Anterior cingulate cortex (tissue), 58 donors: ENCODE data around the gene TMIE.

Experiments
- DNase-seq, 58 donors: peaks; one replicate each; lab custom pipeline; 2025; lab: John Stamatoyannopoulos, UW

TMIE gene

DNA sequence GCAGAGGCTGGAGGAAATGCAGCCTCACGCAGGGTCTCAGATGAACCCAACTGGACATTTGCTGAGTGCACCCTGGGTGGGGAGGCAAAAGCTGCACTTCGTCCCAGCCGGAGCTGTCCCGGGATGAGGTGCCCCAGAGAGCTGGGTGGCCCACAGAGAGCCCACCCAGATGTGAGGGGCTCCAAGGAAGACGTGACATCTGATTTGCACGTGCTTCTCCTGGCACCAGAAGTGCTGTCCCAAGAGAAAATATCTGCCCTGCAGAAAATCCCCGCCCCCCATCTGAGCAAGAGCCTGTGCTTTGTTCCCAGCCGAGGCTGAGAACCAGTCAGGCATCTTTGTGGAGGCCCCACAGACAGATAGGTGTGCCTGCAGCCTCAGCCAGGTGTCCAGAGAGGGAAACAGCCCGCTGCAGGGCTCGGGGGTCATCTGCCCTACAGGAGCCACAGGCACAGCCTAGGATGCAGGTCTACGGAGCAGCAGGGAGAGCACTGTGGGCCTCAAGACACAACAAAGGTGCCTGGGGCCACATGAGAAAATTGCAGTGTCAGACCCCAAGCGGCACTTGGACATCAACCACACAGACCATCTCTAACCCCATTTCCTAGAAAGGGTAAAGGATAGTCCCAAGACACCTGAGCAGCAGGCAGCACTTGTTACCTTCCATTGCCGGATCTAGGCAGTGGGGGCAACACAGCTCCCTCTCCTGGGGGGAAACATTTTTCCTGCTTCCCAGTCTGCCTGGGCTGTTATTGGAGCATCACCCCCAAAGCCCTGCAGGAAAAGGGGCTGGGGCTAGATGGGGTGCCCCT, 5.8 kb downstream of the TMIE start:
- no peak for DNase-seq

DNA sequence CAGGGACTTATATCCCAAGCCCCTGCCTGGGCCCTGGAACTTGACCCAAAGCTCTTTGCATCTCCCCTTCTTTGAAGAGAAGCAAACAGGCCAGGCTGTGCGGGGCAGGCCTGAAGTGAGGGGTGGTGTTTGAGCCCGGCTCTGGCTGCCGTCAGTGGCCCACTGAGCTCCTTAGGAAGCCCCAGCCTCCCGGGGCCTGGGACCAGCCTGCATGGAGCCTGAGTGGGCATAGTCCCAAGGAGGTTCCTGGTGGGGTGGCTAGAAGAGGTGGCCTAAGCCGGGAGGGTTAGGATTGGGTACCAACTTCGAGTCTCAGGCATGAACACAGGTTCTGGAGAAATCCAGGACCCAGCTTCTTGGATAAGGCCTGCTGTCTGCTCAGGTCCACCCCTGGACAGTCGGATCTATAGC, 6.4 kb downstream of the TMIE start:
- no peak for DNase-seq

DNA sequence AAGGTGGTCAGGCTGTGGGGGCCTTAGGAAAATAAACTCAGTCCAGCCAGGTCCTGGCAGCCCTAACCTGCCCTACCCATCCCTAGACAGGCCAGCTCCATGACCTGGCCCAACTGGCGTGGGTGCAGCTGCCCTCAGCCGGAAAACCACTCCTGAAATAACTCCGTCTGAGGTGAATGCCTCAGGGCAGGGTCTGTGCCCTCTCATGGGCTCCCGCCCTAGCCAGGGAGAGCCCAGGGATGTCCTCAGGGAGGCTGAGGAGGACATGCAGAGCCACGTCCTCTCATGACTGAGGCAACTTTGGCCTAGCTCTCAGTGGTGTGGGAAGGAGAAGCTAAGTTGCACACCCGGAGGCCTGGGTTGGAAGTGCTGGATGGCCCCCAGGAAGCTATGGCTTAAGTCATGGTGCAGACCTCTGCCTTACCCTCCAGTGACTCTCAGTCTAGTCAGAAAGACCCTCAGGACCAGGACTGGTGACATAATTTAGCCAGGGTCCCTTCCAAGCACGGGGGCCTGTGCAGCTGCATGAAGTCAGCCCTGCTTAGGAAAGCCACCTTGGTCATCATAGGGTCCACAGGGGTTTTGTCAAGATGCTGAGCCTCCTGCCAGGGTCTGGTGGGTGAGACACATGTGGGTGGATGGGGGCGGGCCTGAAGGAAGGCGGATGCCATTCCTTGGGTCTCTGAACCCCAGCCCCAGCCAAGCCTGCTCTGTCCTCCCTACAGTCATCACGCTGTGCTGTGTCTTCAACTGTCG, 7.4 kb downstream of the TMIE start:
- no peak for DNase-seq

DNA sequence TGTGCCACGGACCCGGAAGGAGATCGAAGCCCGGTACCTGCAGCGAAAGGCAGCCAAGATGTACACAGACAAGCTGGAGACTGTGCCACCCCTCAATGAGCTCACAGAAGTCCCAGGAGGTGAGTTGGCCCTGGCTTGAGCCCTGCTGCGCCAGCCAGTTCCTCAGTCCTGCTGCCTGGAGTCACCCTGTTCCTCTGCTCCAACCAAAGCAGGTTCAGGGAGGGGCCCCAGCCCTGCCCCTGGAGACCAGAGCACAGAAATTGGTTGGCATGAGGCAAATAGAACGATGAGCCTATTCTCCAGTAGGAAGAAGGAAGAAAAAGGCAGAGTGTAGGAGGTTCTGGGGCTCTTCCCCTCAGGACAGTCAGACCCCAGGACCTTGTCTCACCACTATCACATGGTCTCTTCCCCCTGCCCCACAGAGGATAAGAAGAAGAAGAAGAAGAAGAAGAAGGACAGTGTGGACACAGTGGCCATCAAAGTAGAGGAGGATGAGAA, 8.0 kb downstream of the TMIE start:
- no peak for DNase-seq

DNA sequence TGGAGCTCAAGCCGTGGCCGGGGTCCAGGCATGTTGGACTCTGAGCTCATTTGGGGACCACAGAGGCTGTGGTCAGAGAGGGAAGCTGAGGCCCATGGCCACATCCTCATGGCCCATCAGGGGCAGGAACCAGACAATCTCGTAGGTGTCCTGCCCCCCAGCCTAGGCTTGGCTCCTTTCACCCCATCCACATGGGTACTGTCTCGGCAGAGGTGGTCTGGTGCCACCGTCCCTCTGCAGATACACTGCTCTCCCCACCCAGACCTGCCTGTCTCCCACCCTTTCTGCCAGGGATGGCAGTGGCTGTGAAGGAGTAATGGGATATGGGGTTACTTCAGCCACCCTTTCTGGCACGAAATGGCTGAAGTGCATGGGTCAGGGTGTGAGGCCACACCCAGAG, 8.5 kb downstream of the TMIE start:
- no peak for DNase-seq

DNA sequence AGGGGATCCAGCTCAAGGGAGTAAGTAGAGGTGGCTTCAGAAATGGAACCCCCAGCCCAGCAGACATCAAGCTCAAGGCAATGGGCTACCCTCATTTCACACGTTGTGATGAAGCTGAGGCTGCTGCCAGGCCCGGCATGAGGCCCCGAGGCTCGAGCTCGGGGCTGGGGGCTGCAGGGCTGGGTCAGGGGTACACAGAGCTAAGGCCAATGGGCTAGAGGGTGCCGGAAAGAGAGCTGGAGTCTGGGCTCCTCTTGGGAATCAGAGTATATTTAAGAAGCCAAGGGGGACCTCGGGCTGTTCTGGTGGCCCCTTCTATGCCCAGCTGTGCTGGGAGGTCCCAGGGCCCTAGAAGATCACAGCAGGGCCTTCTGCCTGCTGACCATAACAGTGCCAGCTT, 9.0 kb downstream of the TMIE start:
- DNase-seq: no peak

DNA sequence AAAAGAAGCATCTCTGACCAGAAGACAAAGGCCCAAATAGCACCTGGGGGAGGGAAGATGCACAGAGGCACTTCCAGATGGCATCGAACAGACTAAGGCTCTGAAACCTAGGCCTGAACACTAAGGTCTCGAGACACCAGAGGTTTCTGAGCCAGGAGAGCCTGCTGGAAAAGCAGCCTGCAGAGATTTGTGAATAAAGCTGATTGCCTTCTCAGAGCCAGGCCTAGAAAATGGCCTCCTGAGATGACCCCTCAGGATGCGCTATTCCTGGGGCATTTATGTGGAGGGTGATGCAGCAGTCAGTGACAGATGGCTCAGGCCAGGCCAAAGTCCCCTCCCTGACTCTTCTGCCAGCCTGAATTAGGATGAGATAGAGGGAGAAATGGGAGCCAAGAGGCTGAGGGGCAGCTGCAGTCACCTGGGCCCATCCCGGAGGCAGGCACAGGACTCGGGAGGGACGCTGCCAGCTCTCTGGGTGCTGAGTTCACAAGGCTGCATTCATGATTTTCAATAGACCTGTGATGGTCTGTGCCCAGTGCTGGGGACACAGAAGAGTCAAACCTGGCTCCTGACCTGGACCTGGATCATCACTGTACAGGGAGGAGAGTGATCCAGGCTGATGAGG, 9.6 kb downstream of the TMIE start:
- no peak for DNase-seq

DNA sequence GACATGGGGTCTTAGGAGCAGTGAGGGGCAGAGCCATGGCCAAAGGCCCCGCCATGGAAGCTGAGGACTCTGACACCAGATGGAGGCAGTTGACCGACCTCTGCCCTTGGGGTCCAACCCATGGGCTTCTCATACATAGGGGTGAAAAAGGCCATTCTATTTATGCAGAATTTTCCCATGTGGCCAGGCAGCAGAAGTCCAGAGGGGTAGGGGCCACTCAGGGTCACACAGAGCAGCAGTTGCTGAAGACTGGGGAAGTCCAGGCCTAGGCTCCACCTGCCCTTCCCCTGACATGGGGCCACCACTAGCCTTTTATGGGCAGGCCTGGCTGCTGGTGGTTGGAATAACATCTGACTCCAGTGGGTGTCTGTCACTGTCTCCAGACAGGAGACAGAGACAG, 10.1 kb downstream of the TMIE start:
- DNase-seq: no peak

DNA sequence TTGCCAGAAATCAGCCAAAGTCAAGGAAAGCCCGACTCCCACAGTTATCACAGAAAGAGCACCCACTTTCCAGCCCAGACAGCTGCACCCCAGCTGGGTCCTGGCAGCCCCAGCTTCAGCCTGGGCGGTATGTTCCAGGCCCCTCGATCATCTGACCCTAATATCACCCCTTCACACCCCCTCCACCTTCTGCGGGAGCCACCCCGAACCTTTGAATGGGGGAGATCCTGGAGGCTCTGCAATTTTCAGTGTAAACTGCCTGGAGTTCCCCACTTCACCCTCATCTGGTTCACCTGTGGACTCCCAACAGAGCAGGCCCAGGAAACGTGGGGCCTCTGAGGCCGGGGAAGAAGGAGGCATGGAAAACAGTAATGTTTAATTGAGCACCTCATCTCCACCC, 10.6 kb downstream of the TMIE start:
- DNase-seq: no peak

DNA sequence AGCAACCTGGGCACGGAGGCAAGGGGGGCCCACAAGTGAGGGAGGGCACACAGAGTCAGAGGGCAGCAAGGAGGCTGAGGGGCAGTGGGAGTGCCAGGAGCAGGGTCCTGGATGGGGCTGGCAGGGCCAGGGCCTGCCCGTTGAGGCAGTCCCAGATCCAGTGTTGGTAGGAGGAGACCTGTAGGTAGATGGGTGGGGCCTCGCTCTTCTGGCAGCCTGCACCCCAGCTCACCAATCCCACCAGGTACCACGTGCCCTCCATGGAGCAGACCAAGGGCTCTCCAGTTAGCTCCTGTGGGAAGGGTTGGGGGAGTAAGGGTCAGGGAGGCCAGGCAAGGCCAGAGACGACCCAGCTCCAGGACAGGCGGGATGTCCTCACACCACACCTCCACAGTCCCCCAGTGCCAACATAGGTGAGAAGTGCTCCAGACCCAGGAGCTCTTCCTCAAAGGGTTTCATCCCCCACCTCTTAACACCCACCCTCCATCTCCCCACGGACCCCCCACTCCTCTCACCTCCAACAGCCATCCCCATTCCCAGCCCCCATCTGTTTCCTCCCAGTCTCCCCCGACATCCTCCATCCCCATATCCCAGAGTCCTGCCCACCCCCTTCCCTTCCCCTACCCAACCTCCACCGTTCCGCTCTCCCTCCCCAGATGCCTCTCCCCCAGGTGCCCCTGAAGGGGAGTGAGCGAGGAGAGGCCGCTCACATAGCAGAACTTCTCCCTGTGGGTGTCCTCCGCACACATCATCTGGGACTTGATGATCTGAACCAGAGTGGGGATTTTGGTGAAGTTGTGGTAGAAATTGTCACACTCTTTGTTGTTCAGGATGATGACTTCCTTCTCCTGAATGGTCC, 11.2 kb downstream of the TMIE start:
- no peak for DNase-seq

DNA sequence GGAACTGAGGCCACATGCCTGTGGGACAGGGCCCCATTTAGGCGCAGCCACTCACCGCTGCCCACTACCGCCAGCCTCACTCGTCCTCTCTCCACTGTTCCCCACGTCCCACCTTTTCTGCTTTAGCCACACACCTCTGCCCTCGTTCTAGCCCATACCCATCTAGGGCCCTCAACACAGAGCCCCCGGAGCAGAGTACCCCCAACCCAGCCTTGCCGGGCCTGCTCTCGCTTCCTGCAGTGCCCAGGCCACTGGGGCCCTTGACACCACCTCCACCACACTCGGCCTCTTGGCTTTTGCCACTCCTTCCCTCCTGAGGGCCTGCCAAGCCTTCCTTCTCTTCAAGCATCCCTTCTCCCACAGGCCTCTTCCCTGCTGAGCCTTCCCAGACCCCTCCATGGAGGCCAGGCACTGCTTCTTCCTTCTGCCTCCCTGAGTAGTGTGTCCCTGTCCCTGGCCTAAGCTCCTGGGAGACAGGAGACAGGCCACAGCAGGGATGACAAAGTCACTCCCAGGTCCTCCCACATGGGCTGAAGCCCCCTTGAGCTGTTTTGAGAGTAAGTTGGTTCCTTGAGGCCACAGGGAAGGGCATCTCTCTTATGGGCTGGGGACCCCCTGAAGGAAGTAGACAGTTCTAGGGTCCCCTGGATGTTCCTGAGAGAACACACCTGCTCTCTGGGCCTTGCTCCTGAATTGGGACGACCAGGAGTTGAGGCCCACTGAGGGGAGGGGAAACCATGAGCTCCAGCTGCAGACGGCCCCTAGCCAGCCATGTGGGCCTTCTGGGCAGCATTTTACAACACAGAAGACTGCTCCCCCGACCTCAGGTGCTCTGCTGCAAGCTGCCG, 12.1 kb downstream of the TMIE start:
- no peak for DNase-seq

DNA sequence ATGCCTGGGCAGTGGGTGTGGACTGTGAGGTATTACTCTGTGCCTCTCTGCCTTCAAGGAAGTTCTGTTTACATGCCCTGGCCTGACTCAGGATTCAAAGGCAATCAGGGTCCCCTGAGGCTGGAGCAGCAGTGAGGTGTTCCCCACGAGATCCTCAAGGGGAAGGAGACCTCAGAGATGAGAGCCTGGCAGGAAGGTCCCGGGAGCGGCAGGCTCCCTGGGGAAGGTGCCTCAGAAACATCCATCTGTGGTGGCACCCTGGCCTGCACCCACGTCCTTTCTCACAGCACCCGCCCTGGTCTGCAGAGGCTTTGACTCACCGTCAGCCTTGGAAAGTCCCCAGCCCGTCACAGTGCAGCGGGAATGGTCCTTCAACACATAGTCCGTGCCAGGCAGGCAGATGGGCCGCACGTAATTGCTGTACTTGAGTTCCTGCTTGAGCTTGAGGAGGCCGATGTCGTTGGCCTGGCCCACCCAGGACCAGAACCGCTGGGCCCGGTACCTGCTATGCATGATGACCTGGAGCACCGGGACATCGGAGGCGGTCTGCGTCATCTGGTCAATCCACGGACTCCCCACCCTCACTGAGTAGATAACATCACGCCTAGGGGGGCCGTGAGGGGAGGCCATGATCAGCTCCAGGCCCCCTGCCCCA, 12.8 kb downstream of the TMIE start:
- no peak for DNase-seq

DNA sequence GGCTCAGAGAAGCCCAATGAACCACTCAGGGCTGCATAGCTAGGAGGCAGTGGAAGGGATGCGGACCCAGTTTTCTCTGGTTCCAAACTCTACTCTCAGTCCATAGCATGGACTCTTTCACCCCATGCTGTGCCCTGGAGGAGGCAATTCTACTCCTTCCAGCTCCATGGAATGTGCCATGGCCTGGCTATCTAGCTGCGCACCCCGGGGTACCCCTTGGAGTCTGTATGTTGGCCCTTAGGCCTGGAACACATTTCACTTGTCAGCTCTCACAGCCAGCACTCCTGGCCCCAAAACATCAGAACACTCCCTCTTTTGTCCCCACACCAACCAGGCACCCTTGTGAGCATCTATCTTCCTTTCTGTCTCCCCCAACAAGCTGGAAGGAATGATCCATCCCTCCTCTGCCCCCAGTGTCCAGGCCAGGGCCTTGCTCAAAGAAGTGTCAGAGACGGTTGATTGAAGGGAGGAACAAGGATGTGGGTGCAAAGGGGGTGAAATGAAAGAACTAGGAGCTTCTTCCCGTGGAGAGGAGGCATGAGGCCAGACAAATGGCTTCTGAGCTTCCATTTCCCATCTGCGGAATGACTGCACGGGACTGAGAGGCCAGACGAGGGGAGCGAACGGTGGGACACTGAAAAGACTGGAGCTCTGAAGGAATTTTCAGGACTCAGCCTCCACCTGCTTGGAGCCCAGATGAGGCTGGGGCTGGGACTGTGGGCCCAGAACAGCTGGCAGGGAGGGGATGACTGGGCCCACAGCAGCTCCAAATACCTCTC, 13.7 kb downstream of the TMIE start:
- DNase-seq: no peak

DNA sequence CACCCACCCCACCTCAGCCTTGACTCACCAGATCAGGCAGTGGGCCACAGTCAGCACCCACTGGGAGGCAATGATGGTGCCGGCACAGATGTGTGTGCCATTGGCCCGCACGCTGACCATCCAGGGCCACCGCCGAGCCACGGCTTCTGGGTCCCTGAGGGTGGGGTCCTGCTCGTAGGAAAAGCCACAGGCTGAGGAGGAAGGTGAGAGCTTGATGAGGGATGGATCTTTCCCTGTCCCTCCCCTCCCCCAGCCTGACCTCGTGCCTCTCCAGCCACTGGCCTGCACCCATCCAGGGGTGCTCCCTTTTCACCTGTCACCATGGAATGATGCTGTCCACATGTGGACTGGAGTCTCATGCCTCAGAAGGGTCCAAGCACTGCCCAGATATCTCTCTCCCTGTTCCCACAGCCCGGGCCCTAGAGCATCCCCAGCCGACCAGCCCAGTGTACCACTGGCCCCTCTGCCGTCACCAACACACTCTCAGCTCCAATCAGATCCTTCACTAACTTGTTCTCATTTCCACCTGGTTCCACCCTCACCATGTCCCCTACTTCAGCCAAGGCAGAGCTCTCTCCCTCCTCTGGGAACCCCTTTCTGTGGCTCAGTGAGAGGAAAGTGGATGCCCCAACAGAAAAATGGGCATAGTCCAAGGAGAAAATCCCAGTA, 14.4 kb downstream of the TMIE start:
- DNase-seq: no peak

DNA sequence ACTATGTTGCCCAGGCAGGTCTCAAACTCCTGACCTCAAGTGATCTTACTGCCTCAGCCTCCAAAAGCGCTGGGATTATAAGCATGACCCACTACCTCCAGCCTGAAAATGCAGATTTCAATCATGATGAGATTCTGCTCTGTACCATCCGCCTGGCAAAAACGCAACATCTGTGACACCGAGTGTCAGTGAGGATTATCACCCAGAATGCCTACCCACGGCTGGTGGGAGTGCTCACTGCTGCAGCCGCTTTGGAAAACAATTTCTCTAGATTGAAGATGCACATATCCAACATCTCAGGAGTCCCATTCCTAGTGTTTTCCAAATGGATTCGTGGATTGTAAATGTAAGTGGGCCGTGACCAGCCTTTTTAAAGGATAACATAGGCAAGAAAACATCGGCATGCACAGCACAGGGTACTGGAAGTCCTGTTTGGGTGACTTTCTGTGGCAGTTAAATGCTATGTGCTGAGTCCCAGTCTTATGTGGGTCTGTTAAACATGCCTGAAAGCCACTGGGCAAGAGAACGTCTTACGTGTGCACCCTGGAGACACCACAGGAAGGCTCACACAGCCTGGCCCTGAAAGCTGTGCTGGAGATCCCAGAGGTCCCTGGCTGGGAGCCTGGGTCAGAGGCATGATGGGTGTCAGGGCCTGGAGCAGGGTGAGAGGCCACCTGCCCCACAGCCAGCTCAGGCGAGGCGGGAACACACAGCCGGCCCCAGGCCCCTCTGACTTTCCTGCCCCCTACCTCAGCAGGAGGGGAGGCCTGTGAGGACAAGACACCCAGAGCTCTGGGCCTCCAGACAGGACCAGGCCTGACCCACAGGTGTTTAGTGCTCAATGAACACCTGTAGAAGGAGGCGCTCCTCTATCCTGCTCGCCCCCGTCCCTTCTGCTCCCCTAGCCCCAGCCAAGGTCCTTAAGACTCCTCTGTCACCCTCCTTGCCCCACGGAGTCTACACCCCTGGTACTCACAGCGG, 15.6 kb downstream of the TMIE start:
- no peak for DNase-seq

DNA sequence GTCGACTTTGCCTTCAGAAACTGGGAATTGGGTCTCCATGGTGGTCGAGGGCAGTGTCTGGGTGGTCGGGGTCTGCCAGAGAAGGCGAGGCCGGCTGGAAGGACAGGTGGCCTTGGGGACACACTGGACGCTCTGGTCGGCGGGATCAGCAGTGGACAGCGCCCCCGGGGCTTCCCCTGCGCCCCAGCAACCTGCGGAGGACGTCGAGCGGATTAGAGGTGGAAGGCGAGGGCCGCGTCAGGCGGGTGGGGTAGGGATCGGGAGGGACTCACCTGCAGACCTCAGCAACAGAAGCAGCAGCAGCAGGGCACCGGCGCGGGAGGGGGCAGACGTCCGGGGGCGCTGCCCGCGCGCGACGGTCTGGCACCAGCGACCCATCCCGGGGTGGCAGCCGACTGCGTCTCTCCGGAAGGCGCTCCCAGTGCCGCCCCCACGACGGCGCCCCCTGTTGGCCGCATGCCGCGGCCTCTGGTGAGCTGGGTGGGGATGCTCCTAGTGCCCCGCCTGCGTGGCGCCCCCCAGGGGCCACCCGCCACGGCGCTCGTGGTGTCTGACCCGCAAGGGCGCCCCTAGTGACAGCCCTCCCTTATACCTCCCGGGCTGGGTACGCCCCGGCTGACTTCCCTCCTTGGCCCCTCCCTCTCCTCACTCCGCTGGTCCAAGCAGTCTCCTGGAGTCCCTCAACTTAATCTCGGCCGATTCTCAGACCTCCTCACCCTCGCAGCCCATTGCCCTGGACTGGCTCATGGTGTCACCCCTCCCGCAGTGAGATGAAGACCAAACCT, 16.4 kb downstream of the TMIE start, which contains the start of gene PRSS50:
Gene PRSS50, minus strand, starts transcription at position 423 of the 785 bp plus-strand sequence. Its CDS starts 45 bp downstream, at position 378.
- no peak for DNase-seq
